ENCODE measurements around the gene AMY1C.
"Not testable (repeated sequence)": the region's sequence is repeated elsewhere in the genome, so short reads cannot be mapped to it uniquely, and the experiment has no call there.

DNA sequence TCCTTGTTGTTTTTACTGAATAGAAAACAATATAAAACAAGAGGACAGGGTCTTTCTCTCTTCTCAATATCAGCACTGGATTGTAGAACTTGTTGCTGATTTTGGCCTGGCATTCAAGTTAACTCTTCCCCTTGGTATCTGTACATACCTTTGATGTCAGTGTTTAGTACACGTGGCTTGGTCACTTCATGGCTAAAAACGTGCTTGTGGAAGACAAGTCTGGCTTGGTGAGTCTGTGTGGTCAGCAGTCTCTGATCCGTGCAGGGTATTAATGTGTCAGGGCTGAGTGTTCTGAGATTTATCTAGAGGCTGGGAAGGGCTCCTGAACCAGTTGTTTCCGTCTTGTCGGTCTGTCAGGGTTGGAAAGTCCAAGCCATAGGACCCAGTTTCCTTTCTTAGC lies at the start of gene AMY1C:
- TF ChIP-seq POLR2A (IDR thresholded peaks at IDR 0.05) = not testable (repeated sequence)
- TF ChIP-seq, protein P1, sequence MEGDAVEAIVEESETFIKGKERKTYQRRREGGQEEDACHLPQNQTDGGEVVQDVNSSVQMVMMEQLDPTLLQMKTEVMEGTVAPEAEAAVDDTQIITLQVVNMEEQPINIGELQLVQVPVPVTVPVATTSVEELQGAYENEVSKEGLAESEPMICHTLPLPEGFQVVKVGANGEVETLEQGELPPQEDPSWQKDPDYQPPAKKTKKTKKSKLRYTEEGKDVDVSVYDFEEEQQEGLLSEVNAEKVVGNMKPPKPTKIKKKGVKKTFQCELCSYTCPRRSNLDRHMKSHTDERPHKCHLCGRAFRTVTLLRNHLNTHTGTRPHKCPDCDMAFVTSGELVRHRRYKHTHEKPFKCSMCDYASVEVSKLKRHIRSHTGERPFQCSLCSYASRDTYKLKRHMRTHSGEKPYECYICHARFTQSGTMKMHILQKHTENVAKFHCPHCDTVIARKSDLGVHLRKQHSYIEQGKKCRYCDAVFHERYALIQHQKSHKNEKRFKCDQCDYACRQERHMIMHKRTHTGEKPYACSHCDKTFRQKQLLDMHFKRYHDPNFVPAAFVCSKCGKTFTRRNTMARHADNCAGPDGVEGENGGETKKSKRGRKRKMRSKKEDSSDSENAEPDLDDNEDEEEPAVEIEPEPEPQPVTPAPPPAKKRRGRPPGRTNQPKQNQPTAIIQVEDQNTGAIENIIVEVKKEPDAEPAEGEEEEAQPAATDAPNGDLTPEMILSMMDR (IDR thresholded peaks at IDR 0.05) = not testable (repeated sequence)
